ENCODE measurements around the gene GTF2IRD2. TPM values are rescaled to one million over a fixed set of nuclear protein-coding genes. Genes with fewer than 3 reads are reported as not detected.
A peak's percentile ranks its signal among the peaks of the same experiment; 100 is the strongest.
"Not testable (repeated sequence)": the region's sequence is repeated elsewhere in the genome, so short reads cannot be mapped to it uniquely, and the experiment has no call there.

GTF2IRD2 gene
- total RNA-seq, 1 donor from 2014 or later = 38.2 TPM

GRCh38 chr7:74773760-74774750 is 77.3 kb downstream of the GTF2IRD2 start, which contains the start of gene NCF1:
TSS of gene NCF1 (plus strand) at chr7:74774011. CDS start at chr7:74774032, 21 bp downstream.
- peak; percentile 92 for ATAC-seq (ENCODE audit: low read depth)
- H3K9me3 Mint-ChIP-seq; H3K27me3 Mint-ChIP-seq; CTCF ChIA-PET; intact Hi-C loops (cut with micrococcal nuclease); H3K4me1 Mint-ChIP-seq; DNase-seq; POLR2A ChIA-PET; H3K4me3 Mint-ChIP-seq; H3K36me3 Mint-ChIP-seq (ENCODE audit: low read depth); H3K27ac Mint-ChIP-seq: not testable (repeated sequence)

GRCh38 chr7:74772093-74772492 is 79.3 kb downstream of the GTF2IRD2 start:
- intact Hi-C loops (cut with micrococcal nuclease); H3K4me3 Mint-ChIP-seq; H3K9me3 Mint-ChIP-seq; POLR2A ChIA-PET; H3K4me1 Mint-ChIP-seq; DNase-seq; H3K36me3 Mint-ChIP-seq (ENCODE audit: low read depth); CTCF ChIA-PET; H3K27me3 Mint-ChIP-seq; H3K27ac Mint-ChIP-seq; ATAC-seq (ENCODE audit: low read depth): not testable (repeated sequence)

GRCh38 chr7:74770062-74770461 is 81.3 kb downstream of the GTF2IRD2 start:
- CTCF ChIA-PET; H3K4me1 Mint-ChIP-seq; H3K27ac Mint-ChIP-seq; H3K27me3 Mint-ChIP-seq; H3K4me3 Mint-ChIP-seq; H3K9me3 Mint-ChIP-seq; intact Hi-C loops (cut with micrococcal nuclease); ATAC-seq (ENCODE audit: low read depth); H3K36me3 Mint-ChIP-seq (ENCODE audit: low read depth); POLR2A ChIA-PET; DNase-seq: not testable (repeated sequence)

GRCh38 chr7:74766991-74767390 is 84.4 kb downstream of the GTF2IRD2 start:
- H3K4me3 Mint-ChIP-seq; DNase-seq; ATAC-seq (ENCODE audit: low read depth); POLR2A ChIA-PET; H3K9me3 Mint-ChIP-seq; intact Hi-C loops (cut with micrococcal nuclease); H3K36me3 Mint-ChIP-seq (ENCODE audit: low read depth); H3K27me3 Mint-ChIP-seq; H3K4me1 Mint-ChIP-seq; CTCF ChIA-PET: not testable (repeated sequence)
- peak overlapping the region; percentile 75 for H3K27ac Mint-ChIP-seq

GRCh38 chr7:74766509-74766908 is 84.9 kb downstream of the GTF2IRD2 start:
- ATAC-seq (ENCODE audit: low read depth) = peak; percentile 20
- H3K27me3 Mint-ChIP-seq, H3K4me1 Mint-ChIP-seq: not testable (repeated sequence)

GRCh38 chr7:74765205-74765918 is 86.0 kb downstream of the GTF2IRD2 start:
- DNase-seq; H3K4me3 Mint-ChIP-seq; H3K9me3 Mint-ChIP-seq; H3K27ac Mint-ChIP-seq; intact Hi-C loops (cut with micrococcal nuclease); H3K36me3 Mint-ChIP-seq (ENCODE audit: low read depth); H3K27me3 Mint-ChIP-seq; H3K4me1 Mint-ChIP-seq; CTCF ChIA-PET; POLR2A ChIA-PET: not testable (repeated sequence)
- peak; percentile 38 for ATAC-seq (ENCODE audit: low read depth)

More at GRCh38 chr7:74766509-74766908, 84.9 kb downstream of the GTF2IRD2 start:
- H3K4me3 Mint-ChIP-seq; H3K27ac Mint-ChIP-seq; CTCF ChIA-PET; POLR2A ChIA-PET; H3K9me3 Mint-ChIP-seq; intact Hi-C loops (cut with micrococcal nuclease); H3K36me3 Mint-ChIP-seq (ENCODE audit: low read depth); DNase-seq: not testable (repeated sequence)

GRCh38 chr7:74758982-74759381 is 92.4 kb downstream of the GTF2IRD2 start:
- ATAC-seq (ENCODE audit: low read depth); DNase-seq; H3K4me3 Mint-ChIP-seq; H3K27me3 Mint-ChIP-seq; POLR2A ChIA-PET; CTCF ChIA-PET; intact Hi-C loops (cut with micrococcal nuclease); H3K4me1 Mint-ChIP-seq; H3K27ac Mint-ChIP-seq; H3K9me3 Mint-ChIP-seq; H3K36me3 Mint-ChIP-seq (ENCODE audit: low read depth): not testable (repeated sequence)

GRCh38 chr7:74758268-74758667 is 93.1 kb downstream of the GTF2IRD2 start:
- H3K27ac Mint-ChIP-seq; H3K36me3 Mint-ChIP-seq (ENCODE audit: low read depth); CTCF ChIA-PET; H3K9me3 Mint-ChIP-seq; POLR2A ChIA-PET; DNase-seq; H3K4me1 Mint-ChIP-seq; H3K27me3 Mint-ChIP-seq; ATAC-seq (ENCODE audit: low read depth); intact Hi-C loops (cut with micrococcal nuclease); H3K4me3 Mint-ChIP-seq: not testable (repeated sequence)

- H3K4me3 Mint-ChIP-seq; H3K36me3 Mint-ChIP-seq (ENCODE audit: low read depth); H3K4me1 Mint-ChIP-seq; intact Hi-C loops (cut with micrococcal nuclease); DNase-seq; H3K27ac Mint-ChIP-seq; H3K9me3 Mint-ChIP-seq; H3K27me3 Mint-ChIP-seq; POLR2A ChIA-PET; CTCF ChIA-PET: not testable (repeated sequence)
- peak; percentile 51 for ATAC-seq (ENCODE audit: low read depth)
Observed at GRCh38 chr7:74756673-74757072, 94.7 kb downstream of the GTF2IRD2 start.

- CTCF ChIA-PET; intact Hi-C loops (cut with micrococcal nuclease); H3K27ac Mint-ChIP-seq; H3K4me1 Mint-ChIP-seq; ATAC-seq (ENCODE audit: low read depth); H3K27me3 Mint-ChIP-seq; POLR2A ChIA-PET; H3K4me3 Mint-ChIP-seq; DNase-seq; H3K9me3 Mint-ChIP-seq; H3K36me3 Mint-ChIP-seq (ENCODE audit: low read depth): not testable (repeated sequence)
Observed at GRCh38 chr7:74753921-74754482, 97.4 kb downstream of the GTF2IRD2 start.
